Nephron (organoid): ENCODE measurements around the gene GLRX.
A peak's percentile ranks its signal among the peaks of the same experiment; 100 is the strongest.

ENCODE experiments used
- H3K27ac Mint-ChIP-seq, 3 experiments: 2 replicates each; pipeline ENCODE4 v1.8.0; 2020; ENCODE audit warnings: mixed read lengths in 3 of 3, mild to moderate bottlenecking in 2 of 3, moderate library complexity in 1 of 3
- H3K27me3 Mint-ChIP-seq: 2 replicates; pipeline ENCODE4 v1.8.0; 2021; ENCODE audit warnings: low read depth, mild to moderate bottlenecking, moderate library complexity, mixed read lengths
- H3K36me3 Mint-ChIP-seq: 2 replicates; pipeline ENCODE4 v1.8.0; 2020; ENCODE audit warnings: low read depth, mixed read lengths
- H3K4me1 Mint-ChIP-seq: 2 replicates; pipeline ENCODE4 v1.8.0; 2020; ENCODE audit warnings: mixed read lengths
- H3K4me3 Mint-ChIP-seq, 3 experiments: 2 replicates each; pipeline ENCODE4 v1.8.0; 2020; ENCODE audit warnings: mild to moderate bottlenecking in 3 of 3, mixed read lengths in 3 of 3, moderate library complexity in 2 of 3
- H3K9me3 Mint-ChIP-seq: 2 replicates; pipeline ENCODE4 v1.8.0; 2020; ENCODE audit warnings: mixed read lengths
- TF ChIP-seq, protein P1 (sequence below), 3 experiments: fragments of 200-600 bp; sonication (generic); IDR thresholded peaks; one replicate each; pipeline ENCODE4 v1.5.0; 2021; ENCODE audit warnings: antibody characterized with exemption in 3 of 3; ENCODE audit not compliant: unreplicated experiment in 3 of 3

GLRX gene

DNA sequence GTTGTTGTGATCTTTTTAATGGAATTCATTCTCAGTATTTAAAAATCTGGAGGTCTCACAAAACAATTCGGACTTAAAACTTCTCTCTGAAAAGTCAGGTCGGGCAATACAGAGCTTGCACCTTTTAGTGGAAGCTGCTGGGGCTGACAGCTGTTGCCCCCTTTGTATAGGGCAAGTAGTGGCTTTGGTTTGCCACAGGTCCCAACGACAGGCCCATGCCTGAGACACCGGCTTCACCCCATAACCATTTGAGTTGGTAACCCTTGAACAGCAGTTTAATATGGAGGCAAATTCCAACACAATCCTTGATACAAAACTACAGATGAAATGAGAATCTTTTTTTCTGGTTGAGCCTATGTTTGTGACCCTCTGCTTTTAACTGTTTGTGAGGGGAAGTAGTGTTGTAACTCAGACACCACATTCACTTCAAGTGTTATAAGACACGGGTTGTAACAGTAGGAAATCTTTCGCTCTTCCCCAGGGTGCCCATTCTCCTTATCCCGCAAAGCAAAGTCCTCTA, 752 bp upstream of the GLRX start:
- Mint-ChIP-seq H3K9me3 (no peaks in the 10 kb centered on the region), H3K27ac (peak overlapping the region; percentile 90 to 97 (median 94)), H3K4me3 (peak overlapping the region; percentile 91 to 96 (median 92)), H3K27me3 (peaks cover 12% of the 10 kb centered on the region), H3K36me3 (no peaks in the 10 kb centered on the region), H3K4me1 (peaks cover 52% of the 10 kb centered on the region)
- TF ChIP-seq, protein P1, sequence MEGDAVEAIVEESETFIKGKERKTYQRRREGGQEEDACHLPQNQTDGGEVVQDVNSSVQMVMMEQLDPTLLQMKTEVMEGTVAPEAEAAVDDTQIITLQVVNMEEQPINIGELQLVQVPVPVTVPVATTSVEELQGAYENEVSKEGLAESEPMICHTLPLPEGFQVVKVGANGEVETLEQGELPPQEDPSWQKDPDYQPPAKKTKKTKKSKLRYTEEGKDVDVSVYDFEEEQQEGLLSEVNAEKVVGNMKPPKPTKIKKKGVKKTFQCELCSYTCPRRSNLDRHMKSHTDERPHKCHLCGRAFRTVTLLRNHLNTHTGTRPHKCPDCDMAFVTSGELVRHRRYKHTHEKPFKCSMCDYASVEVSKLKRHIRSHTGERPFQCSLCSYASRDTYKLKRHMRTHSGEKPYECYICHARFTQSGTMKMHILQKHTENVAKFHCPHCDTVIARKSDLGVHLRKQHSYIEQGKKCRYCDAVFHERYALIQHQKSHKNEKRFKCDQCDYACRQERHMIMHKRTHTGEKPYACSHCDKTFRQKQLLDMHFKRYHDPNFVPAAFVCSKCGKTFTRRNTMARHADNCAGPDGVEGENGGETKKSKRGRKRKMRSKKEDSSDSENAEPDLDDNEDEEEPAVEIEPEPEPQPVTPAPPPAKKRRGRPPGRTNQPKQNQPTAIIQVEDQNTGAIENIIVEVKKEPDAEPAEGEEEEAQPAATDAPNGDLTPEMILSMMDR (IDR thresholded peaks at IDR 0.05; ENCODE audit: unreplicated experiment in 3 of 3) = no peak

DNA sequence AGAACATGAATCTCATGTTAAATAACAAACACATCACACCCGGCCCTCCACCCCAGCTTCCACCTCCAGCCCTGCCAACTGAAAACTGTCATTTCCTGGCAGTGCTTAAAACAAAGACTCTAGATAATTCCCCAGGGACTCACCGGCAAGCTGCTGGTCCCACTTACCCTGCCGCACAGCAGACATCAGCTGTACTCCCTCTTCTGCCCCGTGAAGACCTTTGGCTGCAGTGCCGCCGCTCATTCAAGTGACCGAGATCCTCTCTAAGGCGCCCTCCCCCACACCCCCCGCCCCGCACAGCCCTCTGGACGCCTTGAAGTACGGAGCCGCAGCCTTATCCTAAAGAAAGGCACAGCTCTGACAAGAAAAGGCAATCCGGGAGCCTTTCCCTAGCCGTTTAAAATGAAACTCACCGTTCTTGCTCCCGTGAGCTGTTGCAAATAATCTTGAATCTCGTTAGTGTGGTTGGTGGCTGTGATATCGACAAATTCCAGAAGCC, 434 bp downstream of the GLRX start:
- H3K4me1 Mint-ChIP-seq = peaks cover 63% of the 10 kb centered on the region
- no peaks in the 10 kb centered on the region for H3K36me3 Mint-ChIP-seq
- peaks cover 12% of the 10 kb centered on the region for H3K27me3 Mint-ChIP-seq
- peak overlapping the region; percentile 90 to 97 (median 94) for H3K27ac Mint-ChIP-seq
- TF ChIP-seq, protein P1 (IDR thresholded peaks at IDR 0.05; ENCODE audit: unreplicated experiment in 3 of 3) = no peak
- no peaks in the 10 kb centered on the region for H3K9me3 Mint-ChIP-seq
- peak overlapping the region; percentile 91 to 96 (median 92) for H3K4me3 Mint-ChIP-seq

GRCh38 chr5:95821110-95822021, 1.2 kb downstream of the GLRX start:
- H3K4me1 Mint-ChIP-seq = peaks cover 66% of the 10 kb centered on the region
- H3K36me3 Mint-ChIP-seq = peaks cover 1% of the 10 kb centered on the region
- peak overlapping the region; percentile 91 to 96 (median 92) for H3K4me3 Mint-ChIP-seq
- TF ChIP-seq, protein P1 (IDR thresholded peaks at IDR 0.05; ENCODE audit: unreplicated experiment in 3 of 3) = no peak
- no peaks in the 10 kb centered on the region for H3K9me3 Mint-ChIP-seq
- peaks cover 12% of the 10 kb centered on the region for H3K27me3 Mint-ChIP-seq
- peak overlapping the region; percentile 90 to 97 (median 94) for H3K27ac Mint-ChIP-seq

DNA sequence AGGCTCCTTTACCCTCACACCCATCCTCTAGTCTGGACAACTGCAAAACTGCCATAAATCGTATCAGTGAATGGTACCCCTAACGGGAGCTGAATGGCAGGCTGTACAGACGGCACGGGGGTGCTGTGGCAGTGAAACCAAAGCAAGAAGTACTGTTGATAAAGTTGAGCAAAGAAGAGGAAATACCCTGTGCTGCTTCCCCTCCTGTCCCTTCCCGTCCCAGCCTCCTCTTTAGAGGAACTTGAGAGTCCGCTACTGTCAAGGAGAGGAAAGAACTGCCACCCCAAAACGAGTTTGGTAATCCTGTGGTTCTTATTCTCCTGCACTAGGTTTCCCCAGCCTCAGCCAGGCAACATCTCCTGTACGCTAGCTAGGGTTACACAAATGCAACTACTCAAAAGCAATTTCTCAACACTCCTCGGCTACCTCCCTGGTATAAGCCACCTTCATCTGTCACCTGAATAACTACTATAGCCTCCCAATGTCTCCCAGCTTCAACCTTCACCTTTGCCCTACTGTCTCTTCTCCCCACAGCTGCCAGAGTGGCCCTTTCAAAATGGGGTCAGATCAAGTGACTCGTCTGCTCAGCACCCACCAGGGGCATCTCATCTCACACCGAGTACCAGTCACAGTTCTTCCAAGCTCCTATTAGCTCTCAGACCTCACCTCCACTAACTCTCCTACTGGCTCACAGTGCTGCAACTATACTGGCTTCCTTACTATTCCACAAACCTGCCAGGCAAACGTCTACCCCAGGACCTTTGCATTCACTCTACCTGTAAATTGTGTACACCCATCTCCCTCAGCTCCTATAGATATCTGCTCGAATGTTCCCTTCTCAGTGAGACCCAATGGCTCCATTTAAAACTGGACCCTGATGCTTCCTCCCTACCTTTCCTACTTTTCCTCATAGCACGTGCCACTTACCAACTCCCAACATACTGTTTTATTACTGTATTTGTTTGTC, 4.1 kb downstream of the GLRX start:
- Mint-ChIP-seq H3K27ac (peak overlapping the region in 2 of 3 experiments; percentile 49 to 72), H3K9me3 (no peaks in the 10 kb centered on the region), H3K27me3 (peaks cover 4% of the 10 kb centered on the region), H3K4me1 (peaks cover 73% of the 10 kb centered on the region), H3K36me3 (peaks cover 15% of the 10 kb centered on the region), H3K4me3 (peak overlapping the region in 2 of 3 experiments; percentile 14 to 24)
- TF ChIP-seq, protein P1 (IDR thresholded peaks at IDR 0.05; ENCODE audit: unreplicated experiment in 3 of 3) = no peak

DNA sequence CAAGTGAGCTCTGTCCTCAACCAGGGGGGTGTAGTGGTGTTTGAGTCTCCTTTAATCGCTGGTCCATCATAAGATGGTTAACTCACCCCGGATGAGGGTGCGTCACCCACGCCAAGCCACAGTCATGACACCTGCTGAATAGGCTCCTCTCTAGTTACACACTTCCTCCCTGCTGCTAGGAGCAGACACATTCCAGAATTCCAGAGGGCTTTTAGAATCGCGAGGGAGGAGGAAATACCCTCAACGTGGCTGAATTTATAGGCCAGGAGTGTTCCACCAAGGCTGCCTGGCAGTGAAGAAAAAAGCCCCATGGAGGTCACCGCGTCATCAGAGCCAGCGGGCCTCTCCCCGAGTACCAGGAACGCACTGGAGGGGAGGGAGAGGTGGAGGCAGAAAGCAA, 5.1 kb downstream of the GLRX start:
- peak overlapping the region in 2 of 3 experiments; percentile 50 to 55 for H3K4me3 Mint-ChIP-seq
- H3K27me3 Mint-ChIP-seq = peaks cover 4% of the 10 kb centered on the region
- peak overlapping the region in 2 of 3 experiments; percentile 49 to 72 for H3K27ac Mint-ChIP-seq
- H3K36me3 Mint-ChIP-seq = peaks cover 19% of the 10 kb centered on the region
- TF ChIP-seq, protein P1 (IDR thresholded peaks at IDR 0.05; ENCODE audit: unreplicated experiment in 3 of 3) = no peak
- no peaks in the 10 kb centered on the region for H3K9me3 Mint-ChIP-seq
- peaks cover 70% of the 10 kb centered on the region for H3K4me1 Mint-ChIP-seq
